ENCODE data around the gene ZBTB5.

DNA sequence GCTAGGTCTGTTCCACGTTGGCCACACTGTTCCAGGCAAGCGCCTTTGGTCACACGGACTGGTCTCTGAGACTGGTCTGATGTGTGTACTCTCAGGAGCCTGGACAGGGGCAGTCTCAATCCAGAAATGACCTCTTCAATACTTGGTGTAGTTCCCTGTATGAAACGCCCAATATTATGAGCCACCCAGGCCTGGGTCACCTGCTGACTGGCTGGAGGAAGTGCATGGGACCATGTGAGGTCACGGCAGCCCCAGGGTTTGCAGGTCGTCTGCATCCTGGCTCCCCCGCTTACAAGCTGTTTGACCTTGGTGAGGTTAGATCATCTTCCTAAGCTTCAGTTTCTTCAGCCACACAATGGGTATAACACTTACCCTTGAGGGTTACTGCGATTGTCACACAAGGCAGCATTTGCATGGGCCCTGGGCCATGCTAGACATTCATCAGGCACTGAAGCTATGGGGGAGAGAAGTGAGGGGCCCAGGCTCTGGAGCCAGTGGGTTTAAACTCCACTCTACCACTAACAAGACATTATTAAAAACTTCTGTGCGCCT lies 47.9 kb downstream of the ZBTB5 start:
- TF ChIP-seq, protein P1, sequence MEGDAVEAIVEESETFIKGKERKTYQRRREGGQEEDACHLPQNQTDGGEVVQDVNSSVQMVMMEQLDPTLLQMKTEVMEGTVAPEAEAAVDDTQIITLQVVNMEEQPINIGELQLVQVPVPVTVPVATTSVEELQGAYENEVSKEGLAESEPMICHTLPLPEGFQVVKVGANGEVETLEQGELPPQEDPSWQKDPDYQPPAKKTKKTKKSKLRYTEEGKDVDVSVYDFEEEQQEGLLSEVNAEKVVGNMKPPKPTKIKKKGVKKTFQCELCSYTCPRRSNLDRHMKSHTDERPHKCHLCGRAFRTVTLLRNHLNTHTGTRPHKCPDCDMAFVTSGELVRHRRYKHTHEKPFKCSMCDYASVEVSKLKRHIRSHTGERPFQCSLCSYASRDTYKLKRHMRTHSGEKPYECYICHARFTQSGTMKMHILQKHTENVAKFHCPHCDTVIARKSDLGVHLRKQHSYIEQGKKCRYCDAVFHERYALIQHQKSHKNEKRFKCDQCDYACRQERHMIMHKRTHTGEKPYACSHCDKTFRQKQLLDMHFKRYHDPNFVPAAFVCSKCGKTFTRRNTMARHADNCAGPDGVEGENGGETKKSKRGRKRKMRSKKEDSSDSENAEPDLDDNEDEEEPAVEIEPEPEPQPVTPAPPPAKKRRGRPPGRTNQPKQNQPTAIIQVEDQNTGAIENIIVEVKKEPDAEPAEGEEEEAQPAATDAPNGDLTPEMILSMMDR (IDR thresholded peaks at IDR 0.05 in 4 of 5, conservative IDR thresholded peaks at IDR 0.05 in 1 of 5), result no peak
- no peak for TF ChIP-seq POLR2A (IDR thresholded peaks at IDR 0.05)

Measured in gastrocnemius medialis (tissue), 4 donors.